ENCODE measurements around the gene BRWD1. TPM values are rescaled to one million over a fixed set of nuclear protein-coding genes. Genes with fewer than 3 reads are reported as not detected.

The BRWD1 gene
- total RNA-seq, 2 experiments from 2014 or later = 27.9 to 29.3 TPM

DNA sequence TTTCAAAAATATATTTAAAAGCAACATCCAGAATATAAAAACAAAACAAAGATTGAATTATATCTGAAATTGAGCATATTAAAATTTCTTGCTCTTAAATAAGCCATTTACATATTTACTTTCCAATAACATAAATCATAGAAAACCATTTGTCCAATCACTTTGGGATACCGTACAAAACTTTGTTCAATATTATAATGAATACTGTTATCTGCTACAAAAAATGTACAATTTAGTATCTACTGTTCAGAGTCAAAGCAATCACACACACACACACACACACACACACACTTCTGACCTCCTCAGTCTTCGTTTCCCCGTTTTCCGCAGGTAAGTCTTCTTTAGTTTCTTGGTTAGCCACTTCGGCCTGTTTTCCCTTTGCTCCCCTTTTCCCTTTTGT, 31.4 kb upstream of the BRWD1 start:
- DNase-seq (no peak), ATAC-seq (no peak)
- TF ChIP-seq, protein P1, sequence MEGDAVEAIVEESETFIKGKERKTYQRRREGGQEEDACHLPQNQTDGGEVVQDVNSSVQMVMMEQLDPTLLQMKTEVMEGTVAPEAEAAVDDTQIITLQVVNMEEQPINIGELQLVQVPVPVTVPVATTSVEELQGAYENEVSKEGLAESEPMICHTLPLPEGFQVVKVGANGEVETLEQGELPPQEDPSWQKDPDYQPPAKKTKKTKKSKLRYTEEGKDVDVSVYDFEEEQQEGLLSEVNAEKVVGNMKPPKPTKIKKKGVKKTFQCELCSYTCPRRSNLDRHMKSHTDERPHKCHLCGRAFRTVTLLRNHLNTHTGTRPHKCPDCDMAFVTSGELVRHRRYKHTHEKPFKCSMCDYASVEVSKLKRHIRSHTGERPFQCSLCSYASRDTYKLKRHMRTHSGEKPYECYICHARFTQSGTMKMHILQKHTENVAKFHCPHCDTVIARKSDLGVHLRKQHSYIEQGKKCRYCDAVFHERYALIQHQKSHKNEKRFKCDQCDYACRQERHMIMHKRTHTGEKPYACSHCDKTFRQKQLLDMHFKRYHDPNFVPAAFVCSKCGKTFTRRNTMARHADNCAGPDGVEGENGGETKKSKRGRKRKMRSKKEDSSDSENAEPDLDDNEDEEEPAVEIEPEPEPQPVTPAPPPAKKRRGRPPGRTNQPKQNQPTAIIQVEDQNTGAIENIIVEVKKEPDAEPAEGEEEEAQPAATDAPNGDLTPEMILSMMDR (IDR thresholded peaks at IDR 0.05) = no peak
- CTCF ChIA-PET = interaction anchor here (1.5 kb wide), 1 partner anchor 97 kb away, joined by 3 read pairs; no protein-coding TSS in a partner anchor
- H3K4me1 Mint-ChIP-seq (ENCODE audit: low read depth) = peaks cover 28% of the 10 kb centered on the region
- H3K36me3 Mint-ChIP-seq (ENCODE audit: low read depth) = peaks cover 56% of the 10 kb centered on the region
- no peaks in the 10 kb centered on the region for H3K9me3 Mint-ChIP-seq
- intact Hi-C loops (cut with micrococcal nuclease) = loop anchor here (5.0 kb wide), 1 partner anchor 42 kb away; no protein-coding TSS in a partner anchor
- H3K27ac Mint-ChIP-seq = peak overlapping the region; percentile 33
- H3K4me3 Mint-ChIP-seq = peak overlapping the region; percentile 83
- H3K27me3 Mint-ChIP-seq = no peaks in the 10 kb centered on the region
- POLR2A ChIA-PET = interaction anchor here (5.5 kb wide), 1 partner anchor 30 kb away, joined by 111 read pairs; the partner anchor contains the start of gene BRWD1

DNA sequence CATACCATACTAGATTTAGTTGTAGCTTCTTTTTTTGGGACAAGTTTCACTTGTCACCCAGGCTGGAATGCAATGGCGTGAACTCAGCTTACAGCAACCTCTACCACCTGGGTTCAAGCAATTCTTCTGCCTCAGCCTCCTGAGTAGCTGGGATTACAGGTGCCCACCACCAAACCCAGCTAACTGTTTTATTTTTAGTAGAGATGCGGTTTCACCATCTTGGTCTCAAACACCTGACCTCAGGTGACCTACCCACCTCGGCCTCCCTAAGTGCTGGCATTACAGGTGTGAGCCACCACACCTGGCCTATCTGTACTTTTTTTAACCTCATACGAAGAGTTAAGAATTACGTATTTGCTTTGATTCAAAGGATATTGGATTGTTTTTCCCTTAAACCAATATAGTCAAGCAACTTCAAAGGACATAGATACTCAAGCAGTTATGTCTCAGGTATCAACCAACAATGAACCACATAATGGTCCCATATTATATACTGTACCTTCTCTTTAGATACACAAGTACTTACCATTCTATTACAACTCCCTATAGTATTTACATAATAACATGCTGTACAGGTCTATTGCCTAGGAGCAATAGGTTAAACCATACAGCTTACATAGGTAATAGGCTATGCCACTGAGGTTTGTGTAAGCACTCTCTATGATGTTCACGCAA, 28.0 kb upstream of the BRWD1 start:
- intact Hi-C loops (cut with micrococcal nuclease) = no loop called here
- Mint-ChIP-seq H3K4me3 (no peak overlapping the region), H3K9me3 (no peaks in the 10 kb centered on the region), H3K4me1 (ENCODE audit: low read depth) (peaks cover 18% of the 10 kb centered on the region), H3K27ac (no peak overlapping the region), H3K36me3 (ENCODE audit: low read depth) (peaks cover 44% of the 10 kb centered on the region), H3K27me3 (no peaks in the 10 kb centered on the region)
- no peak for DNase-seq
- ATAC-seq = no peak
- CTCF ChIA-PET = no interaction called here
- TF ChIP-seq, protein P1 (IDR thresholded peaks at IDR 0.05) = no peak
- POLR2A ChIA-PET = interaction anchor here (1.0 to 1.6 kb wide), 4 partner anchors 9 to 41 kb away, joined by 3 to 5 read pairs (median 4); partner anchors contain the start of gene BRWD1

DNA sequence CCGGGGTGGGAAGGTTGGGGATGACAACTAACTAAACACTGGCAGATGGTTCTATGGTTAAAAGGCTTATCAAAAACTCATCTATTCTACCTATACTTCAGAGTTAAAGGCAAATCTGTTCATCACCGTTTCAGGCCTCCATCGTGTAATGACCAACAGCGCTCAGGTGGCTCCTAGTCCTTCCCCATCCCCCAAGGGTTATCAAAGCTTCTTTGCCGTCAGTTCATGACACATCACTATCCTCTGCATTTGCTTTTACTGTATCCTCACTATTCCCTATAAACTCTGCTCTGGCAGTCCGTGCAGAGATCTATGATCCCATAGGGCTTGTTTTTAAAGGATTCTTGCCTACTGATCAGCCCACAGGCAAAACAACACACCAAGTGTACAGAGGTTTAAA, 27.3 kb upstream of the BRWD1 start:
- H3K9me3 Mint-ChIP-seq = no peaks in the 10 kb centered on the region
- TF ChIP-seq, protein P1 (IDR thresholded peaks at IDR 0.05) = no peak
- POLR2A ChIA-PET = interaction anchor here (0.5 to 2.5 kb wide), 6 partner anchors 7 to 81 kb away, joined by 3 to 10 read pairs (median 4); partner anchors contain the start of gene BRWD1
- H3K4me1 Mint-ChIP-seq (ENCODE audit: low read depth) = peaks cover 11% of the 10 kb centered on the region
- DNase-seq = no peak
- H3K4me3 Mint-ChIP-seq = no peak overlapping the region
- CTCF ChIA-PET = no interaction called here
- H3K27ac Mint-ChIP-seq = no peak overlapping the region
- H3K27me3 Mint-ChIP-seq = no peaks in the 10 kb centered on the region
- intact Hi-C loops (cut with micrococcal nuclease) = no loop called here
- ATAC-seq = no peak
- peaks cover 37% of the 10 kb centered on the region for H3K36me3 Mint-ChIP-seq (ENCODE audit: low read depth)

DNA sequence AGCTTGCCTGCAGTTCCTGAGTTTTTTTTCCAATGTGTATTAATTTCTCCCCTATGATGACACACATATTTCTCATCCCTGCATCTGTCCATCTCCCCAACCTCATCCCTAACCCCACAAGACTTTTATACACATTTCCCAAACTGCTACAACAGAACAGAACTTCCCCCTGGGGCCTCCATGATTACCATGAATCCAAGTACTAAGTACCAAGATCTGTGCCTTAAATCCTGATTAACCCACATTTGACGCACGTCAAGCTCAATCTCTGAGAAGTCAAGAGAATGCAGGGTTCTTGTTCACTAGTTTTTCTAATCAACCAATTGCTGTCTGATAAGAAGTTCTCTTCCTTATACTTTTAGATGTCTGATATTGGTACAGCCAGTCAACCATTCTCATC, 25.8 kb upstream of the BRWD1 start:
- ChIA-PET CTCF (interaction anchor here (1.0 to 1.3 kb wide), 2 partner anchors 8 to 102 kb away, joined by 3 to 5 read pairs; no protein-coding TSS in a partner anchor), POLR2A (interaction anchor here (1.8 to 2.5 kb wide), 2 partner anchors 9 to 26 kb away, joined by 9 to 10 read pairs; partner anchors contain the start of gene BRWD1)
- ATAC-seq = no peak
- Mint-ChIP-seq H3K27me3 (no peaks in the 10 kb centered on the region), H3K27ac (no peak overlapping the region), H3K9me3 (no peaks in the 10 kb centered on the region), H3K36me3 (ENCODE audit: low read depth) (peaks cover 25% of the 10 kb centered on the region), H3K4me3 (no peak overlapping the region), H3K4me1 (ENCODE audit: low read depth) (no peaks in the 10 kb centered on the region)
- intact Hi-C loops (cut with micrococcal nuclease) = no loop called here
- TF ChIP-seq, protein P1 (IDR thresholded peaks at IDR 0.05) = no peak
- DNase-seq = no peak

DNA sequence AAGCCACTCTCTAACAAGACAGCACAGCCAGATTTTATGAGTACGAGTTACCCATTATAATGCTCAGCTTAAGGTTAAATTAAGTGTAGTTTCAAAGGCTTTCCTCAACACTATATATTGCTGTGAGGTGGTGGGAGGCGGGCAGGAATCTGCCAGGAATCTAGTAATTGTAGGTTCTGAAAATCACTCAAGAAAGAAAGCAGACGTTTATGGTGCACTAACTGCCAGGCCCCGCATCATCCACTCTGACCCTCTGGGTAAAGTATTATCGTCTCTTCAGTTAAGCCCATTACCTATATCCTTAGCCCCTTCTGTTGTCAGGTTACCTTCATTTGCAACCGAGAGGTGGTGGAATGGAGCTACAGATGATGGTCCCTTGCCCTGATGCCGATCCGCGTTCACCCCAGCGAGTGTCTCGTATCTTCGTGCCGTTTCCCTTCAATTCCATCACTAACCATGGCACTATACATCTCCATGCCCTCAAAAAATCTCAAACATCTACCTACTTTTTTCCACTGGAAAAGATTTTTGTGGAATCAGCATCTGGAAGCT, 23.1 kb upstream of the BRWD1 start:
- CTCF ChIA-PET = no interaction called here
- no peaks in the 10 kb centered on the region for H3K4me1 Mint-ChIP-seq (ENCODE audit: low read depth)
- no peak overlapping the region for H3K4me3 Mint-ChIP-seq
- TF ChIP-seq, protein P1 (IDR thresholded peaks at IDR 0.05) = no peak
- no peaks in the 10 kb centered on the region for H3K27me3 Mint-ChIP-seq
- H3K9me3 Mint-ChIP-seq = no peaks in the 10 kb centered on the region
- DNase-seq = no peak
- intact Hi-C loops (cut with micrococcal nuclease) = no loop called here
- no peak overlapping the region for H3K27ac Mint-ChIP-seq
- POLR2A ChIA-PET = interaction anchor here (0.8 to 1.3 kb wide), 4 partner anchors 10 to 85 kb away, joined by 3 to 5 read pairs (median 4); no protein-coding TSS in a partner anchor
- ATAC-seq = no peak
- peaks cover 4% of the 10 kb centered on the region for H3K36me3 Mint-ChIP-seq (ENCODE audit: low read depth)
